ENCODE results near the gene ABCC3. TPM values are rescaled to one million over a fixed set of nuclear protein-coding genes. Genes with fewer than 3 reads are reported as not detected.

Gene ABCC3
- total RNA-seq, 1 donor from 2014 or later, result 0.68 TPM

DNA sequence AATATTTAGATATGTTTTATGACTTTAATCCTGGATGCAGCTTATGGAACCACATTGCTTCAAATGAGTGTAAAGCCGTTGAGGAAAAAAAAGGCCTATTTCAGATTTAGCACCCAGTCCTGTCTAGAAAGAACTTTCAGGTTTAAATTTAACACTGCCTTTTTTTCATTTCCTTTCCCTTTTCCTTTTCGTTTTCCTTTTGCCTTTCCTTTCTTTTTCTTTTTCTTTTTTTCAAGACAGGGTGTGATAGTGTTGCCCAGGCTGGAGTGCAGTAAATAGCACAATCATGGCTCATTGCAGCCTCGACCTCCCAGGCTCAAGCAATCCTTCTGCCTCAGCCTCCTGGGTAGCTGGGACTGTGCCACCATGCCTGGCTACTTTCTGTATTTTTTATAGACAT, 100.6 kb downstream of the ABCC3 start:
- ATAC-seq (no peak), DNase-seq (ENCODE audit: missing footprints) (no peak)
- intact Hi-C loops (cut with DNase I), result no loop called here

DNA sequence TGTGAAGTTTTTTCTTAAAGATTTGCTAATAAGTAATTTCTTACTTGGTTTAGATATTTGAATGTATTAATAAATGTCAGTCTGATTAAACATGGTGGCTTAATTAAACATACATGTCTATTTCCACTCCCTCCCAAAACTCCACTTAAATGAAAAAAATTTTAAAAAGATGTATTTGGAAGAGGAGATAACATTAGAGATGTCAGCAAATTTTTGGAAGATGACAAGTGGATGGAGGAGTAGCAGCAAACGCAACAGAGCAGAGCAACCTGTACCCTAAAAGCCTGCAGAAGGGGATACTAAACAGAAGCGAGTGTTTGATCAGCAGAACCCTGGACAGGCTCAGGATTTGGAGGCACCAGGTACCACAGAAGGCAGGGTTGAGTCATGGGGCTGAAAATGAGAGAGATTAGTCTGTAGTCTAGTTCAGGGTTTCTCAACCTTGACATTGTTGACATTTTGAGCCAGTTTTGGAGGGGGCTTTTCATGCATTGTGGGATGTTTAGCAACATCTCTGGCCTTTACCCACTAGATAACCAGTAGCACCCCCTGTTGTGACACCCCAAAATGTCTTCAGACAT, 102.5 kb downstream of the ABCC3 start:
- no peak for DNase-seq (ENCODE audit: missing footprints)
- ATAC-seq, result no peak
- intact Hi-C loops (cut with DNase I), result no loop called here

DNA sequence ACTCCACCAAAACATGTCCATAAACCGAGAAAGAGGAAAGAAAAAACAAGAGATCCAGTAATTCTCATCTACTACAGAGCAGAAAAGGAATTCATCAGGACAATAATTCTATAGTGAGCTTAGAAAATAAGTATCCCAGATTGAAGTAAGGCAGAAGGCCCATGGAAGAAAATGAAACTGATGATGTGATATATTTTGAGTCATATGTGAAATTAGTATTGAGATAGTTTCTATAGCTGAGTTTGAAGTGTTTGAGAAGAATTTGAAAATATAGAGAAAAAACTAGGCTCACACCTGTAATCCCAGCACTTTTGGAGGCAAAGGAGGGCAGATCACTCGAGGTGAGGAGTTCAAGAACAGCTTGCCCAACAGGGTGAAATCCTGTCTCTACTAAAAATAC, 104.4 kb downstream of the ABCC3 start:
- no peak for DNase-seq (ENCODE audit: missing footprints)
- ATAC-seq, result no peak
- intact Hi-C loops (cut with DNase I), result no loop called here

Other genes with a start within 250 kb of the ABCC3 start
- 24.5 TPM for gene LRRC59, start 237.4 kb upstream of the ABCC3 start, total RNA-seq
- gene ACSF2, start 208.7 kb upstream of the ABCC3 start, total RNA-seq, result 22.7 TPM
- 0.16 TPM for gene CHAD, start 166.0 kb upstream of the ABCC3 start, total RNA-seq
- gene RSAD1, start 156.0 kb upstream of the ABCC3 start, total RNA-seq, result 52.7 TPM
- gene MYCBPAP, start 126.4 kb upstream of the ABCC3 start, total RNA-seq, result 0.81 TPM
- 21.5 TPM for gene EPN3, start 102.1 kb upstream of the ABCC3 start, total RNA-seq
- 60.4 TPM for gene SPATA20, start 87.7 kb upstream of the ABCC3 start, total RNA-seq
- 0.38 TPM for gene CACNA1G, start 74.2 kb upstream of the ABCC3 start, total RNA-seq
- gene ANKRD40, start 73.0 kb downstream of the ABCC3 start, total RNA-seq, result 60.9 TPM
- 49.3 TPM for gene LUC7L3, start 84.7 kb downstream of the ABCC3 start, total RNA-seq
- gene ANKRD40CL, start 132.6 kb downstream of the ABCC3 start, total RNA-seq, result not detected
- gene WFIKKN2, start 200.7 kb downstream of the ABCC3 start, total RNA-seq, result 0.14 TPM
- gene TOB1, start 231.5 kb downstream of the ABCC3 start, total RNA-seq, result 83.3 TPM

Data from Right ventricle myocardium inferior (tissue), 1 donor.